H1 (cell line): ENCODE results near the gene NLRC3. TPM values are rescaled to one million over a fixed set of nuclear protein-coding genes. Genes with fewer than 3 reads are reported as not detected.

Experiments used
- CTCF ChIA-PET: fragments of 300-600 bp; sonication (Branson Sonifier 250); formaldehyde crosslinking; loops from one replicate; lab custom pipeline; 2021; ENCODE audit not compliant: partially characterized antibody; lab: Charles Lee
- POLR2A ChIA-PET: fragments of 300-600 bp; sonication (Branson Sonifier 250); formaldehyde crosslinking; loops from one replicate; lab custom pipeline; 2021; ENCODE audit warnings: inconsistent platforms; ENCODE audit not compliant: partially characterized antibody; lab: Charles Lee
- DNase-seq, 2 experiments: peaks; one replicate each; pipeline versions ENCODE4 v3.0.0 to v3.0.0-alpha.2; 2010 to 2022; ENCODE audit warnings: low spot score in 2 of 2, low read depth in 1 of 2, mixed read lengths in 1 of 2
- FAIRE-seq: peaks from 2 replicates; lab custom pipeline; 2011; peaks lifted over from hg19 to GRCh38; lab: Jason Lieb, UNC
- H2AFZ ChIP-seq: 2 replicates; pipeline ENCODE4 v1.8.1; 2012; ENCODE audit warnings: low read length, inconsistent platforms
- H2AK5ac ChIP-seq: 2 replicates; pipeline ENCODE4 v1.6.1; 2013; ENCODE audit warnings: low read depth, low read length
- H2BK120ac ChIP-seq: replicated peaks from 2 replicates; pipeline ENCODE3; 2013; ENCODE audit warnings: low read depth, low read length, inconsistent platforms
- H2BK12ac ChIP-seq: 2 replicates; pipeline ENCODE4 v1.6.1; 2013; ENCODE audit warnings: low read depth, low read length
- H2BK15ac ChIP-seq: 2 replicates; pipeline ENCODE4 v1.6.1; 2013; ENCODE audit warnings: low read length
- H2BK20ac ChIP-seq: 2 replicates; pipeline ENCODE4 v1.6.1; 2013; ENCODE audit warnings: low read length
- H2BK5ac ChIP-seq: 2 replicates; pipeline ENCODE4 v1.6.1; 2013; ENCODE audit warnings: low read depth, low read length
- H3K14ac ChIP-seq: 2 replicates; pipeline ENCODE4 v1.6.1; 2013; ENCODE audit warnings: inconsistent platforms; ENCODE audit not compliant: insufficient read length
- H3K18ac ChIP-seq: 2 replicates; pipeline ENCODE4 v1.6.1; 2013; ENCODE audit warnings: low read length; ENCODE audit errors: extremely low read depth
- H3K23ac ChIP-seq: 2 replicates; pipeline ENCODE4 v1.6.1; 2013; ENCODE audit warnings: inconsistent platforms; ENCODE audit not compliant: insufficient read length
- H3K23me2 ChIP-seq: 2 replicates; pipeline ENCODE4 v1.6.1; 2013; ENCODE audit warnings: low read depth, low read length
- H3K27ac ChIP-seq: 2 replicates; pipeline ENCODE4 v1.6.1; 2011; ENCODE audit warnings: low read depth, low read length, inconsistent platforms
- H3K27me3 ChIP-seq, 4 experiments: replicated peaks in 1 of 4; 1 replicate in 1 of 4; 2 replicates in 3 of 4; pipeline versions ENCODE4 v1.6.1 to v1.8.1; 2011 to 2013; ENCODE audit warnings: low read length in 3 of 4, mild to moderate bottlenecking in 3 of 4, inconsistent platforms in 2 of 4, mixed read lengths in 2 of 4, moderate library complexity in 1 of 4; ENCODE audit not compliant: control insufficient read depth in 3 of 4, insufficient read depth in 3 of 4; ENCODE audit errors: extremely low read depth in 1 of 4
- H3K36me3 ChIP-seq, 4 experiments: 2 replicates each; pipeline versions ENCODE4 v1.6.1 to v1.8.1; 2011 to 2013; ENCODE audit warnings: mild to moderate bottlenecking in 4 of 4, low read length in 3 of 4, moderate library complexity in 2 of 4, control low read depth in 1 of 4, inconsistent platforms in 1 of 4; ENCODE audit not compliant: insufficient read depth in 4 of 4, control insufficient read depth in 2 of 4
- H3K4ac ChIP-seq: replicated peaks from 2 replicates; pipeline ENCODE3; 2013; ENCODE audit warnings: low read length, low read depth, mixed read lengths, inconsistent platforms; ENCODE audit not compliant: insufficient read length
- H3K4me1 ChIP-seq, 4 experiments: replicated peaks in 1 of 4; 1 replicate in 1 of 4; 2 replicates in 3 of 4; pipeline versions ENCODE4 v1.6.1 to v1.8.1; 2011 to 2013; ENCODE audit warnings: low read length in 3 of 4, inconsistent platforms in 2 of 4, mixed read lengths in 1 of 4; ENCODE audit not compliant: insufficient read depth in 4 of 4, control insufficient read depth in 3 of 4
- H3K4me2 ChIP-seq, 2 experiments: 2 replicates each; pipeline versions ENCODE4 v1.6.1 to v1.8.1; 2011 to 2013; ENCODE audit warnings: low read depth in 2 of 2, low read length in 2 of 2, control low read depth in 1 of 2, inconsistent platforms in 1 of 2, mild to moderate bottlenecking in 1 of 2; ENCODE audit not compliant: insufficient read depth in 1 of 2
- H3K4me3 ChIP-seq, 4 experiments: fragments of 200-600, 300-600 bp in 1 of 4; sonication (generic), shearing (Covaris generic), sonication (Bioruptor Twin) in 1 of 4; 2 replicates each; pipeline versions ENCODE4 v1.5.1 to v1.8.1; 2011 to 2016; ENCODE audit warnings: low read length in 4 of 4, low read depth in 3 of 4, control low read depth in 2 of 4, inconsistent platforms in 2 of 4, mild to moderate bottlenecking in 2 of 4, mixed read lengths in 1 of 4, moderate library complexity in 1 of 4; ENCODE audit not compliant: insufficient read depth in 2 of 4; ENCODE audit errors: extremely low read depth in 1 of 4
- H3K56ac ChIP-seq: replicated peaks from 2 replicates; pipeline ENCODE3; 2013; ENCODE audit warnings: low read depth, mild to moderate bottlenecking, mixed read lengths, low read length, inconsistent platforms; ENCODE audit not compliant: insufficient read length
- H3K79me1 ChIP-seq: 2 replicates; pipeline ENCODE4 v1.6.1; 2013; ENCODE audit warnings: low read depth, low read length, control low read depth
- H3K79me2 ChIP-seq, 2 experiments: 2 replicates each; pipeline versions ENCODE4 v1.6.1 to v1.8.1; 2012 to 2013; ENCODE audit warnings: low read length in 2 of 2, mild to moderate bottlenecking in 2 of 2, inconsistent platforms in 1 of 2; ENCODE audit not compliant: insufficient read depth in 2 of 2, control insufficient read depth in 1 of 2
- H3K9ac ChIP-seq, 4 experiments: replicated peaks in 1 of 4; 1 replicate in 1 of 4; 2 replicates in 3 of 4; pipeline versions ENCODE4 v1.6.1 to v1.8.1; 2011 to 2013; ENCODE audit warnings: low read depth in 3 of 4, low read length in 3 of 4, control low read depth in 2 of 4, mild to moderate bottlenecking in 2 of 4, moderate library complexity in 2 of 4, inconsistent platforms in 1 of 4; ENCODE audit errors: extremely low read depth in 1 of 4
- H3K9me3 ChIP-seq, 2 experiments: 2 replicates each; pipeline versions ENCODE4 v1.6.1 to v1.8.1; 2012 to 2013; ENCODE audit warnings: mild to moderate bottlenecking in 2 of 2, moderate library complexity in 2 of 2, control low read depth in 1 of 2, inconsistent platforms in 1 of 2, low read depth in 1 of 2, low read length in 1 of 2, mixed read lengths in 1 of 2; ENCODE audit not compliant: insufficient read depth in 2 of 2
- H4K20me1 ChIP-seq, 2 experiments: replicated peaks in 1 of 2; 2 replicates each; pipeline versions ENCODE3 to v1.8.1; 2011 to 2013; ENCODE audit warnings: inconsistent platforms in 2 of 2, low read length in 2 of 2, mild to moderate bottlenecking in 1 of 2; ENCODE audit not compliant: insufficient read depth in 2 of 2, control insufficient read depth in 1 of 2
- H4K5ac ChIP-seq: 2 replicates; pipeline ENCODE4 v1.6.1; 2013; ENCODE audit warnings: low read length, low read depth, mixed read lengths, inconsistent platforms; ENCODE audit not compliant: insufficient read length
- H4K8ac ChIP-seq: 2 replicates; pipeline ENCODE4 v1.8.0; 2013; ENCODE audit warnings: mild to moderate bottlenecking, moderate library complexity, low read length, inconsistent platforms; ENCODE audit not compliant: insufficient read depth; ENCODE audit errors: extremely low read depth
- H4K91ac ChIP-seq: replicated peaks from 2 replicates; pipeline ENCODE3; 2013; ENCODE audit warnings: low read length, mixed read lengths, inconsistent platforms; ENCODE audit not compliant: insufficient read length
- ASH2L ChIP-seq: fragments of 200-600, 300-600 bp; sonication (generic); IDR thresholded peaks from one replicate; pipeline ENCODE4 v1.7.1; 2017; ENCODE audit warnings: low read length
- GTF2F1 ChIP-seq: IDR thresholded peaks from 2 replicates; pipeline ENCODE4 v1.6.1; 2012; ENCODE audit warnings: low read depth, low read length, improper control_type of control experiment, borderline replicate concordance
- HDAC2 ChIP-seq, 2 experiments: fragments of 300-600 bp in 1 of 2; sonication (generic) in 1 of 2; IDR thresholded peaks; 2 replicates each; pipeline ENCODE4 v1.6.1; 2011 to 2012; ENCODE audit warnings: low read depth in 2 of 2, low read length in 2 of 2, mild to moderate bottlenecking in 2 of 2, moderate library complexity in 2 of 2, borderline replicate concordance in 1 of 2, inconsistent platforms in 1 of 2
- JUN ChIP-seq: IDR thresholded peaks from 2 replicates; pipeline ENCODE4 v1.6.1; 2011; ENCODE audit warnings: low read depth, mild to moderate bottlenecking, improper control_type of control experiment, low read length
- KDM1A ChIP-seq: fragments of 200-600, 300-600 bp; sonication (generic); IDR thresholded peaks from 2 replicates; pipeline ENCODE4 v1.7.1; 2016; ENCODE audit warnings: mild to moderate bottlenecking, low read length, borderline replicate concordance
- KDM5A ChIP-seq: fragments of 200-600 bp; IDR thresholded peaks from 2 replicates; pipeline ENCODE4 v1.7.1; 2012; ENCODE audit warnings: mild to moderate bottlenecking, low read length, inconsistent platforms, mixed read lengths
- TAF7 ChIP-seq: optimal IDR thresholded peaks from 2 replicates; pipeline ENCODE3; 2011; ENCODE audit warnings: low read depth, mild to moderate bottlenecking, inconsistent platforms, low read length, moderate library complexity, borderline replicate concordance
- WGBS, 2 experiments: shearing (Covaris generic) in 1 of 2; methylation state at CpG; one replicate each; pipeline versions ENCODE4 v1.1.6 to v1.1.7; 2013 to 2015; ENCODE audit warnings: low lambda C conversion rate in 2 of 2, mixed read lengths in 2 of 2, inconsistent platforms in 1 of 2, low coverage in 1 of 2, missing lambda C conversion rate in 1 of 2; ENCODE audit not compliant: insufficient replicate concordance in 2 of 2, insufficient coverage in 1 of 2, insufficient read length in 1 of 2; ENCODE audit errors: extremely low coverage in 1 of 2, missing lambda C conversion rate in 1 of 2; 5-methylcytosine and 5-hydroxymethylcytosine counted together
- polyA plus RNA-seq, 7 experiments: library from polyadenylated mRNA; depleted of rRNA in 3 of 7; stranded (reverse) in 5 of 7; unstranded in 2 of 7; fragments of >200 nt in 5 of 7; fragments of 200-250 nt in 2 of 7; gene quantifications; 1 replicate in 5 of 7; 2 replicates in 1 of 7; 4 replicates in 1 of 7; pipeline versions ENCODE4 v1.2.1 to v1.2.3, GENCODE V29; 2011 to 2013; ENCODE audit warnings: missing spikeins in 2 of 7, mixed read lengths in 2 of 7
- total RNA-seq: library from RNA; stranded (reverse); fragmentation: NEBNext Ultra II Directional; extraction: Animal tissue kit (Norgen Biotek cat#: 25700); gene quantifications from 2 replicates; pipeline ENCODE4 v1.2.1, GENCODE V29; 2021
- TF ChIP-seq, protein P1 (sequence below): IDR thresholded peaks from 2 replicates; pipeline ENCODE4 v1.6.1; 2012; ENCODE audit warnings: low read length, inconsistent platforms
- TF ChIP-seq, protein P2 (sequence below), 3 experiments: IDR thresholded peaks; 1 replicate in 2 of 3; 2 replicates in 1 of 3; pipeline versions ENCODE4 v1.5.1 to v1.6.1; 2011; ENCODE audit warnings: low read length in 3 of 3, mild to moderate bottlenecking in 3 of 3, inconsistent platforms in 2 of 3, low read depth in 1 of 3, moderate library complexity in 1 of 3; ENCODE audit not compliant: insufficient read depth in 1 of 3; ENCODE audit errors: control extremely low read depth in 1 of 3

NLRC3 gene
- total and polyA plus RNA-seq, 2 of the 8 experiments (the other 6 are each of a cell fraction or from before 2014, with no cell fraction given), result 0.18 to 0.20 TPM

DNA sequence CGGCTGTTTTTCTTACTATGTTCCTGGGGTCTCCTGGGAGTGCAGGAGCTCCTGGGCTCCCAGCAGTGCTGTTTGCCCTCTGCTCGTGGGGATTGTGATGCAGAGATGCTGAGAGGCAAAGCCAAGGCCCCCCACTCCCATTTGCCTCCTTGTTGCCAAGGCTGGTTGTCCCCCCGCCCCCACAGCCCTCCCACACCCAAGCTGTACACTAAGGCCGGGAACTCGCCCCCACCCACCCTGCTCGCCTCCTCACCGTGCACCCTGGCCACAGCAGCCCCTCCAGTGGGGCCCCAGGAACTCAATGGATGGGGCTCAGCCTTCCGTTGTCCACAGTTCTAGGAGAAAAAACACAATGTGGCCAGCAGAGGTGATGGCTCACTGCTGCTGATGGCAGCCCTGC, 10.2 kb downstream of the NLRC3 start:
- Histone ChIP-seq H3K4me3 (no peak overlapping the region), H3K9me3 (0 out of 4 replicates have a peak, but pooled peaks cover 4 to 6% of the 10 kb centered on the region in 2 experiments), H3K4ac (no peak overlapping the region), H3K4me2 (no peak overlapping the region), H2BK12ac (no peak overlapping the region), H3K27ac (no peak overlapping the region; the same call in 1 of the 2 replicates), H2BK5ac (no peak overlapping the region), H4K20me1 (no peaks in the 10 kb centered on the region), H3K23ac (no peak overlapping the region), H2BK120ac (no peak overlapping the region), H2AK5ac (no peak overlapping the region), H4K8ac (no peak overlapping the region), H3K18ac (no peak overlapping the region; the same call in 1 of the 2 replicates), H4K91ac (no peak overlapping the region), H2BK15ac (no peak overlapping the region), H3K14ac (no peak overlapping the region), H3K56ac (no peak overlapping the region), H2AFZ (no peak overlapping the region), H3K9ac (no peak overlapping the region), H2BK20ac (no peak overlapping the region), H4K5ac (no peak overlapping the region), H3K79me1 (no peaks in the 10 kb centered on the region), H3K79me2 (no peaks in the 10 kb centered on the region), H3K27me3 (no peaks in the 10 kb centered on the region), H3K36me3 (no peaks in the 10 kb centered on the region), H3K4me1 (peaks cover 0 to 4% (median 2%) of the 10 kb centered on the region in 4 experiments; a peak in 2 of 7 replicates), H3K23me2 (no peaks in the 10 kb centered on the region)
- ChIA-PET POLR2A (interaction anchor here (1.0 to 1.4 kb wide), 5 partner anchors 11 to 28 kb away, joined by 3 to 7 read pairs (median 4); partner anchors contain the start of gene NLRC3), CTCF (interaction anchor here (0.6 to 1.1 kb wide), 4 partner anchors 13 to 59 kb away, joined by 3 to 5 read pairs (median 4); no protein-coding TSS in a partner anchor)
- no peak for DNase-seq
- WGBS, 2 experiments, result 67% methylated on average over 7 of the region's 8 CpGs; no CpG with 5 or more reads in 1 of the 2 experiments
- no peak for FAIRE-seq
- TF ChIP-seq ASH2L, result no peak
- TF ChIP-seq, protein P1, sequence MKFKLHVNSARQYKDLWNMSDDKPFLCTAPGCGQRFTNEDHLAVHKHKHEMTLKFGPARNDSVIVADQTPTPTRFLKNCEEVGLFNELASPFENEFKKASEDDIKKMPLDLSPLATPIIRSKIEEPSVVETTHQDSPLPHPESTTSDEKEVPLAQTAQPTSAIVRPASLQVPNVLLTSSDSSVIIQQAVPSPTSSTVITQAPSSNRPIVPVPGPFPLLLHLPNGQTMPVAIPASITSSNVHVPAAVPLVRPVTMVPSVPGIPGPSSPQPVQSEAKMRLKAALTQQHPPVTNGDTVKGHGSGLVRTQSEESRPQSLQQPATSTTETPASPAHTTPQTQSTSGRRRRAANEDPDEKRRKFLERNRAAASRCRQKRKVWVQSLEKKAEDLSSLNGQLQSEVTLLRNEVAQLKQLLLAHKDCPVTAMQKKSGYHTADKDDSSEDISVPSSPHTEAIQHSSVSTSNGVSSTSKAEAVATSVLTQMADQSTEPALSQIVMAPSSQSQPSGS, result no peak
- no peak for TF ChIP-seq TAF7
- no peak for TF ChIP-seq JUN
- TF ChIP-seq KDM1A, result no peak
- TF ChIP-seq HDAC2 (IDR thresholded peaks at IDR 0.05; ENCODE audit: borderline replicate concordance in 1 of 2, low read depth in 2 of 2, low read length in 2 of 2), result no peak
- TF ChIP-seq, protein P2, sequence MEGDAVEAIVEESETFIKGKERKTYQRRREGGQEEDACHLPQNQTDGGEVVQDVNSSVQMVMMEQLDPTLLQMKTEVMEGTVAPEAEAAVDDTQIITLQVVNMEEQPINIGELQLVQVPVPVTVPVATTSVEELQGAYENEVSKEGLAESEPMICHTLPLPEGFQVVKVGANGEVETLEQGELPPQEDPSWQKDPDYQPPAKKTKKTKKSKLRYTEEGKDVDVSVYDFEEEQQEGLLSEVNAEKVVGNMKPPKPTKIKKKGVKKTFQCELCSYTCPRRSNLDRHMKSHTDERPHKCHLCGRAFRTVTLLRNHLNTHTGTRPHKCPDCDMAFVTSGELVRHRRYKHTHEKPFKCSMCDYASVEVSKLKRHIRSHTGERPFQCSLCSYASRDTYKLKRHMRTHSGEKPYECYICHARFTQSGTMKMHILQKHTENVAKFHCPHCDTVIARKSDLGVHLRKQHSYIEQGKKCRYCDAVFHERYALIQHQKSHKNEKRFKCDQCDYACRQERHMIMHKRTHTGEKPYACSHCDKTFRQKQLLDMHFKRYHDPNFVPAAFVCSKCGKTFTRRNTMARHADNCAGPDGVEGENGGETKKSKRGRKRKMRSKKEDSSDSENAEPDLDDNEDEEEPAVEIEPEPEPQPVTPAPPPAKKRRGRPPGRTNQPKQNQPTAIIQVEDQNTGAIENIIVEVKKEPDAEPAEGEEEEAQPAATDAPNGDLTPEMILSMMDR (IDR thresholded peaks at IDR 0.05; ENCODE audit: control extremely low read depth in 1 of 3, insufficient read depth in 1 of 3, low read depth in 1 of 3, low read length in 3 of 3), result no peak
- no peak for TF ChIP-seq KDM5A
- TF ChIP-seq GTF2F1, result no peak
